Measurements from ENCODE around the gene AGAP5.
A peak's percentile ranks its signal among the peaks of the same experiment; 100 is the strongest.

Gene AGAP5

GRCh38 chr10:73625004-73625883 lies 72.7 kb downstream of the AGAP5 start:
- peak in 2 of 5 donors; percentile 8 to 13 for DNase-seq
